Measurements from ENCODE around the gene OR2H1.

Gene OR2H1

GRCh38 chr6:29491574-29491973 lies 34.6 kb downstream of the OR2H1 start:
- Mint-ChIP-seq H3K27me3 (peaks cover 18% of the 10 kb centered on the region), H3K9me3 (ENCODE audit: low read depth) (no peaks in the 10 kb centered on the region), H3K4me1 (ENCODE audit: low read depth) (no peaks in the 10 kb centered on the region), H3K4me3 (no peak overlapping the region), H3K27ac (no peak overlapping the region), H3K36me3 (no peaks in the 10 kb centered on the region)

- H3K27ac Mint-ChIP-seq = no peak overlapping the region
- no peak overlapping the region for H3K4me3 Mint-ChIP-seq
- H3K27me3 Mint-ChIP-seq = peaks cover 16% of the 10 kb centered on the region
- no peaks in the 10 kb centered on the region for H3K4me1 Mint-ChIP-seq (ENCODE audit: low read depth)
- H3K9me3 Mint-ChIP-seq (ENCODE audit: low read depth) = no peaks in the 10 kb centered on the region
- H3K36me3 Mint-ChIP-seq = no peaks in the 10 kb centered on the region
Observed at GRCh38 chr6:29493261-29493660, 36.3 kb downstream of the OR2H1 start.

- Mint-ChIP-seq H3K9me3 (ENCODE audit: low read depth) (no peaks in the 10 kb centered on the region), H3K4me3 (no peak overlapping the region), H3K4me1 (ENCODE audit: low read depth) (no peaks in the 10 kb centered on the region), H3K36me3 (no peaks in the 10 kb centered on the region), H3K27ac (no peak overlapping the region), H3K27me3 (peaks cover 16% of the 10 kb centered on the region)
Observed at GRCh38 chr6:29494131-29494530, 37.2 kb downstream of the OR2H1 start.

GRCh38 chr6:29495571-29495970 lies 38.6 kb downstream of the OR2H1 start:
- no peak overlapping the region for H3K4me3 Mint-ChIP-seq
- H3K9me3 Mint-ChIP-seq (ENCODE audit: low read depth) = no peaks in the 10 kb centered on the region
- peaks cover 14% of the 10 kb centered on the region for H3K27me3 Mint-ChIP-seq
- H3K36me3 Mint-ChIP-seq = no peaks in the 10 kb centered on the region
- no peak overlapping the region for H3K27ac Mint-ChIP-seq
- H3K4me1 Mint-ChIP-seq (ENCODE audit: low read depth) = no peaks in the 10 kb centered on the region

GRCh38 chr6:29496961-29497360 lies 40.0 kb downstream of the OR2H1 start:
- Mint-ChIP-seq H3K9me3 (ENCODE audit: low read depth) (no peaks in the 10 kb centered on the region), H3K27me3 (peaks cover 16% of the 10 kb centered on the region), H3K27ac (no peak overlapping the region), H3K4me3 (no peak overlapping the region), H3K4me1 (ENCODE audit: low read depth) (no peaks in the 10 kb centered on the region), H3K36me3 (no peaks in the 10 kb centered on the region)

GRCh38 chr6:29499704-29500103 lies 42.7 kb downstream of the OR2H1 start:
- Mint-ChIP-seq H3K27me3 (peaks cover 20% of the 10 kb centered on the region), H3K9me3 (ENCODE audit: low read depth) (no peaks in the 10 kb centered on the region), H3K4me3 (no peak overlapping the region), H3K27ac (no peak overlapping the region), H3K36me3 (no peaks in the 10 kb centered on the region), H3K4me1 (ENCODE audit: low read depth) (no peaks in the 10 kb centered on the region)

- H3K27ac Mint-ChIP-seq = no peak overlapping the region
- H3K9me3 Mint-ChIP-seq (ENCODE audit: low read depth) = no peaks in the 10 kb centered on the region
- no peaks in the 10 kb centered on the region for H3K36me3 Mint-ChIP-seq
Observed at GRCh38 chr6:29500594-29500993, 43.6 kb downstream of the OR2H1 start.

GRCh38 chr6:29501106-29501505 lies 44.2 kb downstream of the OR2H1 start:
- H3K27ac Mint-ChIP-seq = no peak overlapping the region
- H3K36me3 Mint-ChIP-seq = no peaks in the 10 kb centered on the region
- no peak overlapping the region for H3K4me3 Mint-ChIP-seq
- H3K27me3 Mint-ChIP-seq = peaks cover 20% of the 10 kb centered on the region
- no peaks in the 10 kb centered on the region for H3K9me3 Mint-ChIP-seq (ENCODE audit: low read depth)
- H3K4me1 Mint-ChIP-seq (ENCODE audit: low read depth) = no peaks in the 10 kb centered on the region

More at GRCh38 chr6:29500594-29500993, 43.6 kb downstream of the OR2H1 start:
- Mint-ChIP-seq H3K4me3 (no peak overlapping the region), H3K27me3 (peaks cover 20% of the 10 kb centered on the region), H3K4me1 (ENCODE audit: low read depth) (no peaks in the 10 kb centered on the region)

GRCh38 chr6:29502181-29502580 lies 45.2 kb downstream of the OR2H1 start:
- peaks cover 12% of the 10 kb centered on the region for H3K27me3 Mint-ChIP-seq
- H3K9me3 Mint-ChIP-seq (ENCODE audit: low read depth) = no peaks in the 10 kb centered on the region
- H3K4me3 Mint-ChIP-seq = no peak overlapping the region

GRCh38 chr6:29502597-29502996 lies 45.6 kb downstream of the OR2H1 start:
- Mint-ChIP-seq H3K4me1 (ENCODE audit: low read depth) (no peaks in the 10 kb centered on the region), H3K27me3 (peaks cover 12% of the 10 kb centered on the region), H3K27ac (no peak overlapping the region), H3K9me3 (ENCODE audit: low read depth) (no peaks in the 10 kb centered on the region), H3K4me3 (no peak overlapping the region), H3K36me3 (no peaks in the 10 kb centered on the region)

More at GRCh38 chr6:29502181-29502580, 45.2 kb downstream of the OR2H1 start:
- Mint-ChIP-seq H3K27ac (no peak overlapping the region), H3K36me3 (no peaks in the 10 kb centered on the region), H3K4me1 (ENCODE audit: low read depth) (no peaks in the 10 kb centered on the region)

GRCh38 chr6:29504961-29505360 lies 48.0 kb downstream of the OR2H1 start:
- H3K4me1 Mint-ChIP-seq (ENCODE audit: low read depth) = no peaks in the 10 kb centered on the region

GRCh38 chr6:29505808-29506207 lies 48.9 kb downstream of the OR2H1 start:
- H3K9me3 Mint-ChIP-seq (ENCODE audit: low read depth) = no peaks in the 10 kb centered on the region
- H3K27me3 Mint-ChIP-seq = peaks cover 10% of the 10 kb centered on the region
- H3K36me3 Mint-ChIP-seq = no peaks in the 10 kb centered on the region
- H3K4me1 Mint-ChIP-seq (ENCODE audit: low read depth) = no peaks in the 10 kb centered on the region
- H3K27ac Mint-ChIP-seq = no peak overlapping the region
- H3K4me3 Mint-ChIP-seq = no peak overlapping the region

More at GRCh38 chr6:29504961-29505360, 48.0 kb downstream of the OR2H1 start:
- Mint-ChIP-seq H3K4me3 (no peak overlapping the region), H3K36me3 (no peaks in the 10 kb centered on the region), H3K27ac (no peak overlapping the region), H3K27me3 (peaks cover 12% of the 10 kb centered on the region), H3K9me3 (ENCODE audit: low read depth) (no peaks in the 10 kb centered on the region)

- no peak overlapping the region for H3K27ac Mint-ChIP-seq
- no peak overlapping the region for H3K4me3 Mint-ChIP-seq
- H3K27me3 Mint-ChIP-seq = peaks cover 9% of the 10 kb centered on the region
- H3K9me3 Mint-ChIP-seq (ENCODE audit: low read depth) = no peaks in the 10 kb centered on the region
- H3K4me1 Mint-ChIP-seq (ENCODE audit: low read depth) = no peaks in the 10 kb centered on the region
- no peaks in the 10 kb centered on the region for H3K36me3 Mint-ChIP-seq
Observed at GRCh38 chr6:29506446-29507067, 49.6 kb downstream of the OR2H1 start.

GRCh38 chr6:29507319-29507718 lies 50.4 kb downstream of the OR2H1 start:
- Mint-ChIP-seq H3K27ac (no peak overlapping the region), H3K4me1 (ENCODE audit: low read depth) (no peaks in the 10 kb centered on the region), H3K27me3 (peaks cover 5% of the 10 kb centered on the region), H3K4me3 (no peak overlapping the region), H3K36me3 (no peaks in the 10 kb centered on the region), H3K9me3 (ENCODE audit: low read depth) (no peaks in the 10 kb centered on the region)

GRCh38 chr6:29509239-29509638 lies 52.3 kb downstream of the OR2H1 start:
- no peak overlapping the region for H3K27ac Mint-ChIP-seq
- no peaks in the 10 kb centered on the region for H3K4me1 Mint-ChIP-seq (ENCODE audit: low read depth)
- H3K4me3 Mint-ChIP-seq = no peak overlapping the region
- H3K36me3 Mint-ChIP-seq = no peaks in the 10 kb centered on the region
- peaks cover 3% of the 10 kb centered on the region for H3K27me3 Mint-ChIP-seq
- no peaks in the 10 kb centered on the region for H3K9me3 Mint-ChIP-seq (ENCODE audit: low read depth)

- no peaks in the 10 kb centered on the region for H3K36me3 Mint-ChIP-seq
- no peak overlapping the region for H3K4me3 Mint-ChIP-seq
- H3K4me1 Mint-ChIP-seq (ENCODE audit: low read depth) = no peaks in the 10 kb centered on the region
- no peak overlapping the region for H3K27ac Mint-ChIP-seq
- no peaks in the 10 kb centered on the region for H3K9me3 Mint-ChIP-seq (ENCODE audit: low read depth)
- peaks cover 3% of the 10 kb centered on the region for H3K27me3 Mint-ChIP-seq
Observed at GRCh38 chr6:29509711-29510110, 52.8 kb downstream of the OR2H1 start.

Measured in activated naive CD8-positive, alpha-beta T cell (primary cell).